Measurements from ENCODE around the gene SLC25A2. TPM values are rescaled to one million over a fixed set of nuclear protein-coding genes. Genes with fewer than 3 reads are reported as not detected.
"Not testable (repeated sequence)": the region's sequence is repeated elsewhere in the genome, so short reads cannot be mapped to it uniquely, and the experiment has no call there.

The SLC25A2 gene
- total RNA-seq = not detected

DNA sequence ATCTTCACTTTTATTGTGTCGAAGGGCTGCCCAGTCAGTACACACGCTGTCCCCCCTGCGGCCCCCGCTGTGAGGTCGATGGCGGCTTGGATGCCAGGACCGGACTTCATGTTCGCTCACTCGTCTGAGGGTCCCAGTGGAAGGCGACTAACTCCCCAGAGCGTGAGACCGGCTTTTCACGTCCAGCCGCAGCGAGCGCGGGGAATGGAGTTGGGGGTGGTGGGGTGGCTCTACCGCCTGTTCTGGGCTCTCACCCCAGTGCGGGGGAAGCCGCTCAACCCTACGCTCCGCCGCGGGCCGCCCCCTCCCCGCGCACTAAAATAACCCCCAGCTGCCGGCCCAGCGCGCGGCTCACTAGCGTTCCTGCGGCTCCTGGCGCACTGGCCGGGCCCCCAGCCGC lies at the start of gene SLC25A2:
Gene SLC25A2, minus strand, starts transcription at position 294 of the 400 bp plus-strand sequence. Its CDS starts 184 bp downstream, at position 110.
- no peak for DNase-seq

DNA sequence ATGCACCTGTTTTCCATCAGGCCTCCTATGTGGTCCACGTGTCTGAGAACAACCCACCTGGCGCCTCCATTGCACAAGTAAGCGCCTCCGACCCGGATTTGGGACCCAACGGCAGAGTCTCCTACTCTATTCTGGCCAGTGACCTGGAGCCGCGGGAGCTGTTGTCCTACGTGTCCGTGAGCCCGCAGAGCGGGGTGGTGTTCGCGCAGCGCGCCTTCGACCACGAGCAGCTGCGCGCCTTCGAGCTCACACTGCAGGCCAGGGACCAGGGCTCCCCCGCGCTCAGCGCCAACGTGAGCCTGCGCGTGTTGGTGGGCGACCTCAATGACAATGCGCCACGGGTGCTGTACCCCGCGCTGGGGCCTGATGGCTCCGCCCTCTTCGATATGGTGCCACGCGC lies 47.7 kb upstream of the SLC25A2 start:
- DNase-seq = no peak

GRCh38 chr5:141349917-141350619 lies 46.2 kb upstream of the SLC25A2 start, which contains the start of gene PCDHGB1:
TSS of gene PCDHGB1 (plus strand) at chr5:141350099. CDS start at chr5:141350261, 162 bp downstream.
- DNase-seq = peak; percentile 21

DNA sequence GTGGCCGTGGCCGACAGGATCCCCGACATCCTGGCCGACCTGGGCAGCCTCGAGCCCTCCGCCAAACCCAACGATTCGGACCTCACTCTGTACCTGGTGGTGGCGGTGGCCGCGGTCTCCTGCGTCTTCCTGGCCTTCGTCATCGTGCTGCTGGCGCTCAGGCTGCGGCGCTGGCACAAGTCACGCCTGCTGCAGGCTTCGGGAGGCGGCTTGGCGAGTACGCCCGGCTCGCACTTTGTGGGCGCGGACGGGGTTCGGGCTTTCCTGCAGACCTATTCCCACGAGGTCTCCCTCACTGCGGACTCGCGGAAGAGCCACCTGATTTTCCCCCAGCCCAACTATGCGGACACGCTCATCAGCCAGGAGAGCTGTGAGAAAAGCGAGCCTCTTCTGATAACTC lies 42.2 kb upstream of the SLC25A2 start:
- DNase-seq = not testable (repeated sequence)

DNA sequence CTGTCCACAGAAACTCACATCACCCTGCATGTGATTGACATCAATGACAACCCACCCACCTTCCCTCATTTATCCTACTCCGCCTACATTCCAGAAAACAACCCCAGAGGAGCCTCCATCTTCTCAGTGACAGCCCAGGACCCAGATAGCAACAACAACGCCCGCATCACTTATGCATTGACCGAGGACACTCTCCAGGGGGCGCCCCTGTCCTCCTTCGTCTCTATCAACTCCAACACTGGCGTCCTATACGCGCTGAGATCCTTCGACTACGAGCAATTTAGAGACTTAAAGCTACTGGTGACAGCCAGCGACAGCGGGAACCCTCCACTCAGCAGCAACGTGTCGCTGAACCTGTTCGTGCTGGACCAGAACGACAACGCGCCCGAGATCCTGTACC lies 41.5 kb upstream of the SLC25A2 start:
- no peak for DNase-seq

DNA sequence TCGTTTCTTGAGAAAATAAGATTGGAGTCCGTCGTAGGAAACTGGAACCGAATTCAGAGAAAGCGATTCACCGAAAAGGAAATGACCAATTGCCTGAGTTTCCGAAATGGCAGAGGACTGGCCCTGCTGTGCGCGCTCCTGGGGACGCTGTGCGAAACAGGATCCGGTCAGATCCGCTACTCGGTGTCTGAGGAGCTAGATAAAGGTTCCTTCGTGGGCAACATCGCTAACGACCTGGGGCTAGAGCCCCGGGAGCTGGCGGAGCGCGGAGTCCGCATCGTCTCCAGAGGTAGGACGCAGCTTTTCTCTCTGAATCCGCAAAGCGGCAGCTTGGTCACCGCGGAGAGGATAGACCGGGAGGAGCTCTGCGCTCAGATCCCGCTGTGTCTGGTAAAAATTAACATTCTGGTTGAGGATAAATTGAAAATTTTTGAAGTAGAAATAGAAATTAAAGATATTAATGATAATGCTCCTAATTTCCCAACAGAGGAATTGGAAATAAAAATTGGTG lies 40.2 kb upstream of the SLC25A2 start:
- no peak for DNase-seq

DNA sequence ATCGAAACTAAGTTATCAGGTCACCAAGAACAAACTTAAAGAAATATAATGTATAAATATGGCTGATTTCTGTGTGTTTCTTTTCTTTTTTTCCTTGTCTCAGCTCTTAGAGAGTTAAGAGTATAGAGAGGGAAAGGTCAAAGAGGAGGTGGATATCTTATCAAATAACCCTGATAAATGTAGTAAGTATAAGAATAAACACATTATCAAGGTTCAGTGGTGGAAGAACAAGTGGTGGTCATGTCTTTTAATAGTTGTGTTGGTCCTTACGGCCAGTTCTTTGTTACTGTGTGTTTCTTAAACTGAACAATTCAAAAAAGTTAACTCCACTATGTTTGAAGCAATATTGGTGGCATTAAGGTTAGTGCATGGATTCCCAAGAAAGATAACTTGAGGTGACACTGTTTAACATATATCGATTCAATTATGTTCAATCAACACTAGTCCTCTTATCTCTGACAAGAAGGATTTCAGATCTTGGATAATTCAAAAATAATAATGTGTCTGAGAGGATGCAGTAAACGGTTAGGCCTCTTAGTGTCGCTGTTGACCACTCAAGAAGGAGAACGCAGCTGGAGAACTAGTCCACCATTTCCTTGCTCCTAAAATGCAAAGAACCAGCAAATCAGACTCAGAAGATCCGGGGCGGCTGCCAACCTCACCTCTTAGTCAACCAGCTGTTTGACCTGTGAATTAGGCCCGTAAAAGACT lies 39.5 kb upstream of the SLC25A2 start, which contains the start of gene PCDHGA3:
Gene PCDHGA3, plus strand, starts transcription at position 588 of the 711 bp plus-strand sequence. CDS start 205 bp downstream, outside the sequence.
- peak; percentile 20 for DNase-seq

DNA sequence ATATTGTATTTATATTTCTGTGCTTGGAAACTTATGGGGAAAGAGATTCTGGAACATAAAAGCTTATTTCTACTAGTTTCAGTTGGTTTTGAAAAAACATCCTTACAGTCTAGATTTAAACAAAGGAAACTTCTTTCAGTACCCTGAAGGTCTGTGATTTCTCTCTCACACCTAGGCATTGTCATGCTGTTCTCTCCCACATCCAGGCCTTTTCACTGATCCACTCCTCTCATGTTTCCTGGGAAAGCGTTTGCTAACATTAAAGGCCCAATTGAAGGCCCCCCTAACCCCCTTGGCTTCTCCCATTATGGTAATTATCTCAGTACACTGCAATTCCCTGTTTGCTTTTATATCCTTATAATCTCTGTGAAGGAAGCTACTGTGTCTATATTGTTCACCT lies 38.9 kb upstream of the SLC25A2 start:
- no peak for DNase-seq

- DNase-seq = not testable (repeated sequence)
Measured at GRCh38 chr5:141340781-141341354, 37.0 kb upstream of the SLC25A2 start.

DNA sequence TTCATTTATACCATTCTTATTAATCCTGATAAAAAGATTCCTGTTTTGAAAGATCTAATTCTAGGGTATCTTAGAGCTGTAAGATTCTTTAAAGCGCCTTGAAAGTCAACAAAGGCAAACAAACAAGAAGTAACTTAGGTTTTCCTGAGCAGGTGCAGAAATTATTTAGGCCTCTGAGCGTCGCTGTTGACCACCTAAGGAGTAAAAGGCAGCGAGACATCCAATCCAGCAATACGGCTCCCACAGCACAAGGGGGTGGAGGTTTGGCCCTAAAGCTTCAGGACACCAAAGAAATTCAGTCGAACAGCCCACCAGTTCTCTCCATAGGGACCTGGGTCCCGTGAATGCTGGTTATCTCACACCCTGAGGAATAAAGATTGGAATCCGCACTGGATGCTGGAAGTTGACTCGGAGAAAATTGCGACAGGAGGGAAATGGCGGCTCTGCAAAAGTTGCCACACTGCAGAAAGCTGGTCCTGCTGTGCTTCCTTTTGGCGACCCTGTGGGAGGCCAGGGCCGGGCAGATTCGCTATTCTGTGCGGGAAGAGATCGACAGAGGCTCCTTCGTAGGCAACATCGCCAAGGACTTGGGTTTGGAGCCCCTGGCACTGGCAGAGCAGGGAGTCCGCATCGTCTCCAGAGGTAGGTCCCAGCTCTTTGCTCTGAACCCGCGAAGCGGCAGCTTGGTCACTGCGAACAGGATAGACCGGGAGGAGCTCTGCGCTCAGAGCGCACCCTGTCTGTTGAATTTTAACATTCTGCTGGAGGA lies 34.9 kb upstream of the SLC25A2 start, which contains the start of gene PCDHGA2:
Gene PCDHGA2, plus strand, starts transcription at position 223 of the 769 bp plus-strand sequence.
- peak; percentile 59 for DNase-seq

- DNase-seq = not testable (repeated sequence)
Measured at GRCh38 chr5:141332571-141332970, 28.7 kb upstream of the SLC25A2 start.

GRCh38 chr5:141330299-141331080 lies 26.6 kb upstream of the SLC25A2 start, which contains the start of gene PCDHGA1:
TSS of gene PCDHGA1 (plus strand) at chr5:141330514.
- no peak for DNase-seq

DNA sequence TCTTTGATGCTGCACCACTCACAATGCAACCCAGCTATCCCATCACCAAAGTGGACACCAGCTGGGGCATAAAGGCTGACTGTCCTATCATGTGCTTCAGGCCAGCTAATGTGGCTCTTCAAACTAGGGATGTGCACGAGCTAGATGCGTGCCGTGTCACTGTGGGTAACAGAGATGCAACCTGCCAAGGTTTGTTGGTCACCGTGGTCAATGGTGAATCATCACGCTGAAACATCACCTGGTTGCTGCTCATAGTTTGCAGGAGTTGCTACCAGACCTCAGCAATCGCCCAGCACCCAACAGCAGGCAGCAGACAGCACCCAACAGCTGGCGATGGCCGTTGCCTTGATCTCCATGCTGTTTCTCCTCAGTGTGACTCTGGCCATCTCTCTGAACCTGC lies 24.4 kb upstream of the SLC25A2 start:
- no peak for DNase-seq

DNA sequence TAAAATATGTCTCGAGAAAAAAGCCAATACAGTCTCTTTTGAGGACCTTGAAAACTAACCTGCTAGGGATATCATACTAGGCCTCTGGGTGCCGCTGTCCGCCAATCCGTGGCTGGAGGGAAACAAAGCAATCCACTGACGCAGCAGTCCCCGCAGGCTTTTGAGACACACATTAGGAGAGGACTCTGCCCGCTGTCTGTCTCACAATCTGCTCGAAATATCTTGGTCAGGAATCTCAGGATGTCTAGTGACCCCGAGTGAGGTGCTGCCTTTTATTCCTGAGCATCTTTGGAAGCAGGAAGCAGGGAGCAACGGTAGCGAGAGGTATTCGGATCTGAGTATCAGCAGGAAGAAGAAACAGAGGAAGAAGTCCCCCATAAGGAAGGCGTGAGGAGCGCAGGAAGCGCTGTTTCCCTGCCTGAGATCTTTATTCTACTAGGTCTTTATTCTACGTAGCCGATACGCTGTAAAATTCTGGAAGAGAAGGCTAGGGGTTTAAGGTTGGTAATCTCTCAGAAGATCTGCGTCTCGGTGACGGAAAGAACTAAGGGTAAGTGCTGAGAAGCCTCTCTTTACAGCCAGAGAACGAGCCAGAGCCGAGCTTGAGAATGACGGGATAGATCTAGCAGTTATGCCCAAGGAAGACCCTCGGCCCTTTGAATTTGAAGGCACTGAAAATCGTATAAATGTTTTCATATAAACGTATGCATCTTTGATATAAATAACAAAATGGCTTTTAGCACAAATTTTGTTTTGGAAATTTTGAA lies 22.4 kb upstream of the SLC25A2 start:
- DNase-seq = peak; percentile 55

- no peak for DNase-seq
Measured at GRCh38 chr5:141322261-141322660, 18.4 kb upstream of the SLC25A2 start.

GRCh38 chr5:141320225-141321169 lies 16.6 kb upstream of the SLC25A2 start, which contains the start of gene TAF7:
TSS of gene TAF7 (minus strand) at chr5:141320784. CDS start at chr5:141320044, 740 bp downstream.
- DNase-seq = peak; percentile 97

- no peak for DNase-seq
Measured at GRCh38 chr5:141319699-141320098, 15.8 kb upstream of the SLC25A2 start.

DNA sequence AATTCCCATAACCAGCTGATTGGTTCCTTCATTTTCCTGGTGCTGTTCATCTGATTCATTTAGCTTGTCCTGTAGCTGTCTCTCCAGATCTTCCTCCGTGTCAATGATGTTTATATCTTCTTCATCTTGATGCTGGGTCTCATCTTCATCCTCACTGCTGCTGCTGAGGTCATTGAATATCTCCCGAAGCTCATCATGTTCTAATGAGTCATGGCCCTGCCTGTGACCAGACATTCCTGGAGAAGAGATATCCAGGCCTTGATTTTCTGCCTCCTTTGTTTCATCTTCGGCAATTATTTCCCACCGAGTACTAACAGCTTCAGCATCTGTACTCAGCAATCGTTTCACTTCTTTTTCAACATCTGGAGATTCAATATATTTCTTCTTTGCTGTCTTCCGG lies 15.4 kb upstream of the SLC25A2 start:
- no peak for DNase-seq

DNA sequence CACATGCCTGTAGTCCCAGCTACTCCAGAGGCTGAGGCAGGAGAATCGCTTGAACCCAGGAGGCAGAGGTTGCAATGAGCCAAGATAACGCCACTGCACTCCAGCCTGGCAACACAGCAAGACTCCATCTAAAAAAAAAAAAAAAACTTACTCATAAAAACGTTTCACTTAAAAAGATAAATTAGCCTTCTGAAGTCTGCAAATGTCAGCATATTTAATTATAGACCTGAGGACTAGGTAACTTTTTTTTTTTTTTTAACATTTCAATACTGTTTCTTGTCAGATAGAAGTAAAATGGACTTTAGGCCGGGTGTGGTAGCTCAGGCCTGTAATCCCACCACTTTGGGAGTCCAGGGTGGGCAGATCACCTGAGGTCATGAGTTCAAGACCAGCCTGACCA lies 13.1 kb upstream of the SLC25A2 start:
- DNase-seq = not testable (repeated sequence)

Data from tongue (tissue), 2 donors.